H9 (cell line): ENCODE measurements around the gene VAV3. TPM values are rescaled to one million over a fixed set of nuclear protein-coding genes. Genes with fewer than 3 reads are reported as not detected.

Experiments used
- DNase-seq: peaks from one replicate; pipeline ENCODE4 v3.0.0-alpha.2; 2017
- H2AFZ ChIP-seq: one replicate; pipeline ENCODE4 v1.6.1; 2013; ENCODE audit warnings: mild to moderate bottlenecking, low read length, control low read depth, moderate library complexity
- H2AK5ac ChIP-seq: 2 replicates; pipeline ENCODE4 v1.6.1; 2013; ENCODE audit warnings: low read length, control low read depth, mixed read lengths; ENCODE audit not compliant: insufficient read length
- H2BK120ac ChIP-seq: one replicate; pipeline ENCODE4 v1.6.1; 2013; ENCODE audit warnings: low read depth, mild to moderate bottlenecking, low read length, control low read depth, inconsistent platforms; ENCODE audit not compliant: poor library complexity, severe bottlenecking
- H2BK12ac ChIP-seq: 2 replicates; pipeline ENCODE4 v1.6.1; 2013; ENCODE audit warnings: low read length, control low read depth, mixed read lengths, low read depth; ENCODE audit not compliant: insufficient read length
- H2BK15ac ChIP-seq: 2 replicates; pipeline ENCODE4 v1.6.1; 2013; ENCODE audit warnings: low read depth, low read length, control low read depth
- H2BK20ac ChIP-seq: one replicate; pipeline ENCODE4 v1.6.1; 2013; ENCODE audit warnings: low read depth, mild to moderate bottlenecking, low read length, control low read depth, inconsistent platforms; ENCODE audit not compliant: poor library complexity, severe bottlenecking
- H2BK5ac ChIP-seq: 2 replicates; pipeline ENCODE4 v1.6.1; 2013; ENCODE audit warnings: low read length, control low read depth, mixed read lengths; ENCODE audit not compliant: insufficient read length
- H3K14ac ChIP-seq: 2 replicates; pipeline ENCODE4 v1.6.1; 2013; ENCODE audit warnings: low read length, control low read depth; ENCODE audit not compliant: insufficient read depth
- H3K18ac ChIP-seq: 2 replicates; pipeline ENCODE4 v1.6.1; 2013; ENCODE audit warnings: low read depth, mild to moderate bottlenecking, mixed read lengths, low read length, control low read depth; ENCODE audit not compliant: insufficient read length
- H3K23ac ChIP-seq: 2 replicates; pipeline ENCODE4 v1.6.1; 2013; ENCODE audit warnings: low read length, control low read depth, mixed read lengths, low read depth; ENCODE audit not compliant: insufficient read length
- H3K23me2 ChIP-seq: 2 replicates; pipeline ENCODE4 v1.6.1; 2013; ENCODE audit warnings: low read depth, mild to moderate bottlenecking, mixed read lengths, low read length, control low read depth; ENCODE audit not compliant: insufficient read length, poor library complexity, severe bottlenecking
- H3K27ac ChIP-seq: 2 replicates; pipeline ENCODE4 v1.5.1; 2013; ENCODE audit warnings: low read length, control low read depth, mixed read lengths, low read depth; ENCODE audit not compliant: insufficient read length
- H3K27me3 ChIP-seq: 2 replicates; pipeline ENCODE4 v1.6.1; 2013; ENCODE audit warnings: low read length, control low read depth, inconsistent platforms; ENCODE audit not compliant: insufficient read depth
- H3K4ac ChIP-seq: 2 replicates; pipeline ENCODE4 v1.6.1; 2013; ENCODE audit warnings: low read depth, mild to moderate bottlenecking, control low read depth, inconsistent platforms, low read length, moderate library complexity
- H3K4me1 ChIP-seq: 2 replicates; pipeline ENCODE4 v1.6.1; 2013; ENCODE audit warnings: low read length, control low read depth, inconsistent platforms; ENCODE audit not compliant: insufficient read depth
- H3K4me2 ChIP-seq: 2 replicates; pipeline ENCODE4 v1.6.1; 2013; ENCODE audit warnings: low read length, control low read depth, mixed read lengths; ENCODE audit not compliant: insufficient read length, insufficient read depth
- H3K56ac ChIP-seq: 2 replicates; pipeline ENCODE4 v1.6.1; 2013; ENCODE audit warnings: low read depth, mild to moderate bottlenecking, mixed read lengths, low read length, control low read depth; ENCODE audit not compliant: insufficient read length
- H3K79me1 ChIP-seq: 2 replicates; pipeline ENCODE4 v1.6.1; 2013; ENCODE audit warnings: low read depth, mild to moderate bottlenecking, moderate library complexity, low read length, control low read depth, inconsistent platforms; ENCODE audit not compliant: insufficient read depth, poor library complexity, severe bottlenecking
- H3K79me2 ChIP-seq: 2 replicates; pipeline ENCODE4 v1.6.1; 2013; ENCODE audit warnings: low read length, control low read depth, inconsistent platforms; ENCODE audit not compliant: insufficient read depth
- H3K9ac ChIP-seq: 2 replicates; pipeline ENCODE4 v1.6.1; 2013; ENCODE audit warnings: low read length, control low read depth, mixed read lengths; ENCODE audit not compliant: insufficient read length; ENCODE audit errors: extremely low read depth
- H3K9me3 ChIP-seq: one replicate; pipeline ENCODE4 v1.6.1; 2013; ENCODE audit warnings: low read depth, low read length, inconsistent platforms; ENCODE audit not compliant: control insufficient read depth
- H3T11ph ChIP-seq: one replicate; pipeline ENCODE4 v1.6.1; 2013; ENCODE audit warnings: mild to moderate bottlenecking, low read length, control low read depth, inconsistent platforms
- H4K20me1 ChIP-seq: one replicate; pipeline ENCODE4 v1.6.1; 2013; ENCODE audit not compliant: control insufficient read depth, insufficient read length, insufficient read depth
- H4K5ac ChIP-seq: 2 replicates; pipeline ENCODE4 v1.6.1; 2013; ENCODE audit warnings: low read depth, mild to moderate bottlenecking, mixed read lengths, low read length, control low read depth; ENCODE audit not compliant: insufficient read length
- H4K8ac ChIP-seq: replicated peaks from 2 replicates; pipeline ENCODE4 v1.6.1; 2013; ENCODE audit warnings: low read length, control low read depth, mixed read lengths, low read depth; ENCODE audit not compliant: insufficient read length
- H4K91ac ChIP-seq: 2 replicates; pipeline ENCODE4 v1.6.1; 2013; ENCODE audit warnings: low read depth, mild to moderate bottlenecking, moderate library complexity, mixed read lengths, low read length, control low read depth; ENCODE audit not compliant: insufficient read length
- H3K27ac Mint-ChIP-seq, 3 experiments: 2 replicates in 2 of 3; 3 replicates in 1 of 3; pipeline ENCODE4 v1.8.0; 2020 to 2021; ENCODE audit warnings: mixed read lengths in 3 of 3, mild to moderate bottlenecking in 1 of 3, moderate library complexity in 1 of 3
- H3K27me3 Mint-ChIP-seq: 2 replicates; pipeline ENCODE4 v1.8.0; 2021; ENCODE audit warnings: low read depth, mild to moderate bottlenecking, moderate library complexity, mixed read lengths
- H3K36me3 Mint-ChIP-seq, 3 experiments: 2 replicates in 2 of 3; 3 replicates in 1 of 3; pipeline ENCODE4 v1.8.0; 2020 to 2021; ENCODE audit warnings: low read depth in 3 of 3, mixed read lengths in 3 of 3; ENCODE audit not compliant: insufficient read depth in 1 of 3
- H3K4me1 Mint-ChIP-seq, 2 experiments: 2 replicates each; pipeline ENCODE4 v1.8.0; 2020; ENCODE audit warnings: mixed read lengths in 2 of 2
- H3K4me3 Mint-ChIP-seq, 2 experiments: 2 replicates in 1 of 2; 3 replicates in 1 of 2; pipeline ENCODE4 v1.8.0; 2020 to 2021; ENCODE audit warnings: mild to moderate bottlenecking in 2 of 2, mixed read lengths in 2 of 2, moderate library complexity in 1 of 2
- H3K9me3 Mint-ChIP-seq, 2 experiments: 2 replicates in 1 of 2; 3 replicates in 1 of 2; pipeline ENCODE4 v1.8.0; 2020; ENCODE audit warnings: mild to moderate bottlenecking in 2 of 2, mixed read lengths in 2 of 2, moderate library complexity in 1 of 2
- WGBS: extraction: QIAGEN DNeasy Blood & Tissue Kit; methylation state at CpG from one replicate; pipeline ENCODE4 v1.1.7; 2013; ENCODE audit warnings: missing lambda C conversion rate, low lambda C conversion rate, mixed read lengths; ENCODE audit not compliant: insufficient read length; ENCODE audit errors: extremely low coverage; 5-methylcytosine and 5-hydroxymethylcytosine counted together
- total RNA-seq: library from RNA; stranded (reverse); gene quantifications from 2 replicates; pipeline ENCODE4 v1.2.1, GENCODE V29; 2021
- TF ChIP-seq, protein P1 (sequence below): fragments of 200-600 bp; sonication (generic); conservative IDR thresholded peaks from 3 replicates; pipeline ENCODE4 v1.8.0; 2021; ENCODE audit warnings: antibody characterized with exemption, mild to moderate bottlenecking

The VAV3 gene
- total RNA-seq, 1 experiment from 2014 or later = 5.1 TPM

DNA sequence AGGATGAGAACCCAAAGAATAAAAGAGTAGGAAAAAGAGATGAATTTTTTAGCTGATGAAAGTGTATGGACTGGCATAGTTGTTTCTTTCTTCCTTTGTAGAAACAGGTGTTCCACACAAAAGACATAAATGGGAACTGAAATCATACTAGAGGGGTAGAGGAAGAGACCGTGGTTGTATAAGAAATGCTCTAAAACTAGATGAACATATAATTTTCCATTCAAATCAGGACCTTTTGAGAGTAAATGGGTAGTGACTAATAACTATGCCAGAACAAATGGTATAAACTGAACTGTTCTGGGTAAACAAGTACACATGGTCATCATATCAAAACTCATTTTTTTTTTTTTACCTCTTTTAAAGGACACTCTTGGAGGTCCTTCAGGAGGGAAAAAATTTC lies 344.2 kb downstream of the VAV3 start:
- no peaks in the 10 kb centered on the region for H3K4me1 Mint-ChIP-seq
- no peak overlapping the region for H3K4me2 ChIP-seq

More for the DNA sequence above, 344.2 kb downstream of the VAV3 start:
- Mint-ChIP-seq H3K4me3 (no peak overlapping the region), H3K27ac (no peak overlapping the region), H3K36me3 (peaks cover 0 to 3% (median 0%) of the 10 kb centered on the region in 3 experiments; a peak in 2 of 7 replicates), H3K9me3 (no peaks in the 10 kb centered on the region), H3K27me3 (no peaks in the 10 kb centered on the region)
- Histone ChIP-seq H4K20me1 (no peaks in the 10 kb centered on the region), H2BK5ac (no peak overlapping the region), H3K79me1 (no peaks in the 10 kb centered on the region), H3K9me3 (no peaks in the 10 kb centered on the region), H2BK12ac (no peak overlapping the region), H3K18ac (no peak overlapping the region), H4K5ac (no peak overlapping the region), H3K56ac (no peak overlapping the region), H2BK20ac (no peak overlapping the region), H3K23me2 (no peaks in the 10 kb centered on the region), H4K91ac (no peak overlapping the region), H3K14ac (no peak overlapping the region), H3K79me2 (no peaks in the 10 kb centered on the region), H3K27me3 (no peaks in the 10 kb centered on the region), H3K9ac (no peak overlapping the region), H4K8ac (no peak overlapping the region), H3K23ac (no peak overlapping the region), H2AK5ac (no peak overlapping the region), H3T11ph (no peak overlapping the region), H3K27ac (no peak overlapping the region), H3K4me1 (no peaks in the 10 kb centered on the region), H2BK15ac (no peak overlapping the region), H2BK120ac (no peak overlapping the region), H2AFZ (no peak overlapping the region), H3K4ac (no peak overlapping the region)
- TF ChIP-seq, protein P1, sequence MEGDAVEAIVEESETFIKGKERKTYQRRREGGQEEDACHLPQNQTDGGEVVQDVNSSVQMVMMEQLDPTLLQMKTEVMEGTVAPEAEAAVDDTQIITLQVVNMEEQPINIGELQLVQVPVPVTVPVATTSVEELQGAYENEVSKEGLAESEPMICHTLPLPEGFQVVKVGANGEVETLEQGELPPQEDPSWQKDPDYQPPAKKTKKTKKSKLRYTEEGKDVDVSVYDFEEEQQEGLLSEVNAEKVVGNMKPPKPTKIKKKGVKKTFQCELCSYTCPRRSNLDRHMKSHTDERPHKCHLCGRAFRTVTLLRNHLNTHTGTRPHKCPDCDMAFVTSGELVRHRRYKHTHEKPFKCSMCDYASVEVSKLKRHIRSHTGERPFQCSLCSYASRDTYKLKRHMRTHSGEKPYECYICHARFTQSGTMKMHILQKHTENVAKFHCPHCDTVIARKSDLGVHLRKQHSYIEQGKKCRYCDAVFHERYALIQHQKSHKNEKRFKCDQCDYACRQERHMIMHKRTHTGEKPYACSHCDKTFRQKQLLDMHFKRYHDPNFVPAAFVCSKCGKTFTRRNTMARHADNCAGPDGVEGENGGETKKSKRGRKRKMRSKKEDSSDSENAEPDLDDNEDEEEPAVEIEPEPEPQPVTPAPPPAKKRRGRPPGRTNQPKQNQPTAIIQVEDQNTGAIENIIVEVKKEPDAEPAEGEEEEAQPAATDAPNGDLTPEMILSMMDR = no peak
- DNase-seq = no peak
- WGBS = no CpG with 5 or more reads among the region's 1 CpG
